Large intestine (tissue), 3 donors: ENCODE data around the gene KIF26B. TPM values are rescaled to one million over a fixed set of nuclear protein-coding genes. Genes with fewer than 3 reads are reported as not detected.

ENCODE experiments used
- DNase-seq, 2 donors: peaks; one replicate each; pipeline versions ENCODE4 v3.0.0 to v3.0.0-alpha.2; 2013
- H3K27ac ChIP-seq: one replicate; pipeline ENCODE4 v1.5.1; 2013; ENCODE audit warnings: low read length
- H3K27me3 ChIP-seq: 2 replicates; pipeline ENCODE4 v1.6.1; 2013; ENCODE audit warnings: low read length; ENCODE audit not compliant: control insufficient read depth, insufficient read depth
- H3K36me3 ChIP-seq: 2 replicates; pipeline ENCODE4 v1.6.1; 2013; ENCODE audit warnings: low read length; ENCODE audit not compliant: control insufficient read depth, insufficient read depth
- H3K4me1 ChIP-seq: one replicate; pipeline ENCODE4 v1.6.1; 2013; ENCODE audit warnings: low read length; ENCODE audit not compliant: control insufficient read depth, insufficient read depth
- H3K4me3 ChIP-seq: one replicate; pipeline ENCODE4 v1.5.1; 2013; ENCODE audit warnings: low read length
- H3K9me3 ChIP-seq: one replicate; pipeline ENCODE4 v1.6.1; 2013; ENCODE audit warnings: mild to moderate bottlenecking, low read depth, low read length, moderate library complexity; ENCODE audit not compliant: control insufficient read depth
- WGBS: methylation state at CpG from one replicate; pipeline ENCODE4 v1.1.5; 2013; ENCODE audit warnings: low lambda C conversion rate; ENCODE audit not compliant: insufficient coverage; 5-methylcytosine and 5-hydroxymethylcytosine counted together
- polyA plus RNA-seq: library from polyadenylated mRNA; unstranded; fragments of 120-200 nt; gene quantifications from one replicate; pipeline ENCODE4 v1.2.1, GENCODE V29; 2013

The KIF26B gene
- polyA plus RNA-seq, 1 donor: 3.9 TPM

DNA sequence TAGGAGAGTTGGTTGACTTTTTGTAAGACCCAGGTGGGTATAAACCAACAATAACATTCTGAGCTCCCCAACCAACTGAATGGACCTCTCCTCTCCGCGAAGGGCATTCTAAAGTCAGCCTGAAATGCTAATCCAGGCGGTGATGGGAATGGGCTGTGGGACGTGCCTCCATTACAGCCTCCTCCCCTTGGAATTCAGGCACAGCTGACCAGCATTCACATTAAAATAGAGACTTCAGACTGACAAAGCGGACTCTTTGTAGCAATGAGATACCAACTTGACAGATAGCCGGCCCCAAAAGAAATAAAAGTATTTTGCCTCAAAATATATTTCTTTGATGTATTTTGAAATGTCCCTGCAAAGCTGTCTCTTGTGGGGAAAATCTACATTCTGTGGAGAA, 101.7 kb downstream of the KIF26B start:
- no CpG with 5 or more reads among the region's 6 CpGs for WGBS

GRCh38 chr1:245258271-245258920, 103.6 kb downstream of the KIF26B start:
- H3K9me3 ChIP-seq: no peaks in the 10 kb centered on the region
- H3K4me1 ChIP-seq: peaks cover 12% of the 10 kb centered on the region
- H3K27me3 ChIP-seq: no peaks in the 10 kb centered on the region
- H3K36me3 ChIP-seq: no peaks in the 10 kb centered on the region
- peak in 1 of 2 donors; percentile 59 for DNase-seq
- no CpG with 5 or more reads among the region's 12 CpGs for WGBS
- H3K27ac ChIP-seq: no peak overlapping the region
- H3K4me3 ChIP-seq: no peak overlapping the region

More for the DNA sequence above, 101.7 kb downstream of the KIF26B start:
- Histone ChIP-seq H3K27ac (no peak overlapping the region), H3K9me3 (no peaks in the 10 kb centered on the region), H3K4me1 (peaks cover 12% of the 10 kb centered on the region), H3K4me3 (no peak overlapping the region), H3K27me3 (no peaks in the 10 kb centered on the region), H3K36me3 (no peaks in the 10 kb centered on the region)
- DNase-seq: no peak

- WGBS: no CpG with 5 or more reads among the region's 6 CpGs
- Histone ChIP-seq H3K27ac (no peak overlapping the region), H3K4me1 (peaks cover 12% of the 10 kb centered on the region), H3K27me3 (no peaks in the 10 kb centered on the region), H3K36me3 (no peaks in the 10 kb centered on the region), H3K9me3 (no peaks in the 10 kb centered on the region), H3K4me3 (no peak overlapping the region)
- DNase-seq: no peak
Measured at GRCh38 chr1:245260110-245260882, 105.5 kb downstream of the KIF26B start.

GRCh38 chr1:245260883-245261282, 106.1 kb downstream of the KIF26B start:
- Histone ChIP-seq H3K36me3 (no peaks in the 10 kb centered on the region), H3K27ac (no peak overlapping the region), H3K4me3 (no peak overlapping the region), H3K9me3 (no peaks in the 10 kb centered on the region), H3K27me3 (no peaks in the 10 kb centered on the region), H3K4me1 (peaks cover 12% of the 10 kb centered on the region)
- 100% methylated on average over 1 of the region's 5 CpGs for whole genome bisulfite sequencing
- no peak for DNase-seq

GRCh38 chr1:245261786-245262185, 107.0 kb downstream of the KIF26B start:
- Histone ChIP-seq H3K4me3 (no peak overlapping the region), H3K9me3 (no peaks in the 10 kb centered on the region), H3K27ac (no peak overlapping the region), H3K36me3 (no peaks in the 10 kb centered on the region), H3K27me3 (no peaks in the 10 kb centered on the region), H3K4me1 (peaks cover 12% of the 10 kb centered on the region)
- DNase-seq: no peak
- WGBS: no CpG with 5 or more reads among the region's 7 CpGs

DNA sequence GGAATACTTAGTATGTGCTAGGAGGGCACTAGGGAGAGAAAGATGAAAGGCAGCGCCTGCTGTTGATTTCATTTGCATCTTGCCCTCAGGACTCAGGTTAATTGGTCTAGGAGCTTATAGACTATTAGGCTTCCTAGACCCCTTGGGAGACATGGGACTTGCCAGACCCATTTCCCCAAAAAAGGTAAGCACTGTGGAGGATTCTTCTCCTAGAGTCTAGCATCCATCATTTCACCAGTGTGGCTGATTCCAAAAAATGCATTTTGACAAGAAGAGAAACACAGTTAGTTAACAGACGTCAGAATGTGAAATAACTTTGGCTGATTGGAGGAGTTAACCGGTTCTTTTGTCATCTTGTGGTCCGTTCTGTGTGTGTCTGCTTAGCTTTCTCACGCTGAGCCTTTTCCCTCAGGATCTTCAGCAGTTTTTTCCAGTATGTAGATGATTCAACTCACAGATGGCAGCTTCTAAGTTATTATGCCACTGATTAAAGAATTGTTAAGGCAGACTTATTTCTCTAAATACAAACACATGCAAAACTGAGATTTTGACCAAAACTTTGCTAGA, 108.8 kb downstream of the KIF26B start:
- Histone ChIP-seq H3K9me3 (no peaks in the 10 kb centered on the region), H3K27ac (no peak overlapping the region), H3K36me3 (no peaks in the 10 kb centered on the region), H3K27me3 (no peaks in the 10 kb centered on the region), H3K4me3 (no peak overlapping the region), H3K4me1 (peaks cover 5% of the 10 kb centered on the region)
- 0% methylated on average over 1 of the region's 5 CpGs for WGBS
- DNase-seq: no peak

GRCh38 chr1:245264226-245264625, 109.4 kb downstream of the KIF26B start:
- H3K4me1 ChIP-seq: peaks cover 2% of the 10 kb centered on the region
- no peaks in the 10 kb centered on the region for H3K27me3 ChIP-seq
- no CpG with 5 or more reads among the region's 4 CpGs for WGBS
- no peak overlapping the region for H3K27ac ChIP-seq
- H3K4me3 ChIP-seq: no peak overlapping the region
- H3K9me3 ChIP-seq: no peaks in the 10 kb centered on the region
- no peak for DNase-seq
- H3K36me3 ChIP-seq: no peaks in the 10 kb centered on the region

DNA sequence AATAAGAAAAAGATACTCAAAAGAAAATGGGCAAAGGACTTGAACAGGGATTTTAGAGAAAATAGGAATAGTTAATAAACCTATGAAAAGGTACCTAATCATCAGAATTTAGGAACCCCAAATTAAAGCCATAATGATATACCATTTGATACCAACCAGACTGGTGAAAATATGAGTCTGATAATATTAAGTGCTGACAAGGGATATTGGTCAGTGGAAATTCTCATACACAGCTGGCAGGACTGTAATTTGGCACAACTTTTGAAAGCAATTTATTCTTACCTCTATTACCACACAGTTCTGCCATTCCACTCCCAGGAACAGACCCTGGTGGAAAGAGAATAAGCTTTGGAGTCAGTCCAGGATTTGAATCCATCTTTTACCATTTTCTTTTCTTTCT, 111.3 kb downstream of the KIF26B start:
- Histone ChIP-seq H3K36me3 (no peaks in the 10 kb centered on the region), H3K4me3 (no peak overlapping the region), H3K4me1 (no peaks in the 10 kb centered on the region), H3K9me3 (peaks cover 5% of the 10 kb centered on the region), H3K27ac (no peak overlapping the region), H3K27me3 (no peaks in the 10 kb centered on the region)
- DNase-seq: no peak

- Histone ChIP-seq H3K27me3 (no peaks in the 10 kb centered on the region), H3K4me1 (no peaks in the 10 kb centered on the region)
- no peak for DNase-seq
Measured at GRCh38 chr1:245270063-245270462, 115.3 kb downstream of the KIF26B start.

GRCh38 chr1:245270972-245271371, 116.2 kb downstream of the KIF26B start:
- 100% methylated on average over 1 of the region's 1 CpG for WGBS
- Histone ChIP-seq H3K9me3 (peaks cover 5% of the 10 kb centered on the region), H3K4me1 (no peaks in the 10 kb centered on the region), H3K36me3 (no peaks in the 10 kb centered on the region), H3K27me3 (no peaks in the 10 kb centered on the region), H3K27ac (no peak overlapping the region), H3K4me3 (no peak overlapping the region)
- DNase-seq: no peak

More at GRCh38 chr1:245270063-245270462, 115.3 kb downstream of the KIF26B start:
- no peak overlapping the region for H3K27ac ChIP-seq
- no peak overlapping the region for H3K4me3 ChIP-seq
- H3K9me3 ChIP-seq: peaks cover 5% of the 10 kb centered on the region
- no peaks in the 10 kb centered on the region for H3K36me3 ChIP-seq
